ENCODE measurements around the gene NPR3.
"Not testable (repeated sequence)": the region's sequence is repeated elsewhere in the genome, so short reads cannot be mapped to it uniquely, and the experiment has no call there.

Gene NPR3

DNA sequence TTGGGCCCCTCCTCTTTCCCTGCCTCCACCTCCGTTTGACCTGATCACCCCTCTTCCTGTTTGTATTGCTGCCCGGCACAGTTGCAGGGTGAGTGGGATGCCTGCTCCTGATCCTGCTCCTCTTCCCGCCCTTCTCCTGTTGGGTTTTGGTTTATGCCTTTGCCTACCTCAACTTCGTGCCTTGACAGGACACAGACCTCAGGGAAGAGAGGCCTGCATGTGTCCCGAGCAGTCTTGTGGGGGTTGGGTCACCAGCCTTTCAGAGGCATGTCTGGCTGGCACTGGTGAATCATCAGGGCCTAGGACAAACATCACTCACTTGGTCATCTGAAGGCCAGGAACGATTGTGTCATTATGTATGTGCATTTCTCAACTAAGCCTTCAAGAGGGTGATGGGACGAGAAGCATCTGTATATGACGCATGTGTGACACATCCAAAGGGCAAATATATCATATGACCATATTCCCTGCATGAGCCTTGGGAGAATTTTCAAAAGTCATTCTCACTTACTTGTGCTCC is 56.9 kb downstream of the NPR3 start:
- no peak for DNase-seq (ENCODE audit: low read depth)

GRCh38 chr5:32769711-32770110 is 58.6 kb downstream of the NPR3 start:
- no peak for DNase-seq (ENCODE audit: low read depth)

DNA sequence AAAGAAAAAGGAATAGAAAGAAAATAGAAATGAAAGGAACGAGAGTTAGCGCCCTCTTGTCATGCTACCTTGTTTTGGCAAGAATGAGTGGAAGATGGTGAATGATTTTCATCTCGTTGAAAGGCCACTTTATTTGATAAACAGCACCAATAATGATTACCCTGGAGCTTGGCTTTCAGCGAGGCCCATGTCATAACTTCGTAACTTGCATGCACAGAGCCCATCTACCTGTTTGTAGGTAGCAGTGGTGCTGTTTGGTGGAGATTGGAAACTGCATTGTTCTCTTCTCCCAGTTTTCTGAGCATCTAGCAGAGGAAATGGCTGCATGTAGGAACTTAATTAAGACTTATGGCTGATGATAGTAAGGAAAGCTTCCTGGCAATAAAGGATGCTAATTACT is 59.3 kb downstream of the NPR3 start:
- no peak for DNase-seq (ENCODE audit: low read depth)

DNA sequence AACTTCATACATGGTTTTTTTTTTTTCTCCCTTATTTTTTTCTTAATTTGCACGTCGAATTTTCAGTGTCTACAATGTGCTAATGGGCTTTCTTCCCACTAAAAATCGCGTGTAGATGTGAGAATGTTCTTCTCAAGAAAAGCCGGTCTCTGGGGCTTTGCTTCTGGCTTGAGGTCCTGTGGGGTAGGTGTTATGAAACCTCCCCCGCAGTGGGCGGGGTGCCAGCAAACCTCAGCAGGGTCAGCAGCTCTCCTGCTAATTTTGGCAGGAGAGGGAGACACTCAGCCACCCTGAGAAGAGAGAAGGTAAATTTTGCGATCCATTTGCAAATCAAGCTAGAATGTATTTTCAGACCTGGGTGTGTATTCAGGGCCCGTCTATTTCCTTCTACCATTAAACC is 59.9 kb downstream of the NPR3 start:
- DNase-seq (ENCODE audit: low read depth): no peak

DNA sequence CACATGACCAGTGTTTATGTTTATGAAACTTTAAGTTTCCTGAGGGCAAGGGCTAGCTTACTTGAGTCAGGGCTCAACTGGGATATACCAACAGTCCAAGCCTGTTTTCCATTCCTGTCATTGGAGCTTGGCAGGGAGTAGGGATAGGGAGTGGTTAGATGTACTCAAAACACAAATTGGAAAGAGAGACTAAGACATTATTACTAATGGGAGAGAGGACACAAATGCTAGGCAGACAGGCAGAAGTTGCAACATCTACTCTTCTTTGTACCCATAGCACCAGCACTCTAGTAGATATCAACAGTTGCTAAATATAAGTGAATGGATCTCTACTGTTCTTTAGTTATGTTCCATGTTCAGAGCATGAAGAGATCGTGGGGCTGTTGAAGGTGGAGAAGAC is 62.8 kb downstream of the NPR3 start:
- no peak for DNase-seq (ENCODE audit: low read depth)

DNA sequence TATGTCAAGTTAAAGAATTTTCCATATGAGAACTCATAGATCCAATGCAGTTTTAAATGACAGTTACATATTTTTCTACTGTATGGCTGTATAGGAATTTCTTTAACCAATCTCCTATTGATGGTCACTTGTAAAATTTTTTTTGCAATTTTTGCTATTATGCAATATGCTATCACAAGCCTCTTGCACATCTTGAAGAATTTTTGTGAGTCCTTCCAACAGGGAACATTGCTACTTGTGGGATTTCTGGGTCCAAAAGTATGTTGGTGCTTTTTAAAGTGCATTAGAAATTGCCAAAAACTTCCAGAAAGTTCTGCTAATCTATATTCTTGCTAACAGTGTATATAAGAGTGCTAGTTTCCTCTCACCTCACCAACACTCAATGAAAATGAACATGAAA is 65.1 kb downstream of the NPR3 start:
- DNase-seq (ENCODE audit: low read depth): no peak

GRCh38 chr5:32777222-32777621 is 66.1 kb downstream of the NPR3 start:
- DNase-seq (ENCODE audit: low read depth): no peak

DNA sequence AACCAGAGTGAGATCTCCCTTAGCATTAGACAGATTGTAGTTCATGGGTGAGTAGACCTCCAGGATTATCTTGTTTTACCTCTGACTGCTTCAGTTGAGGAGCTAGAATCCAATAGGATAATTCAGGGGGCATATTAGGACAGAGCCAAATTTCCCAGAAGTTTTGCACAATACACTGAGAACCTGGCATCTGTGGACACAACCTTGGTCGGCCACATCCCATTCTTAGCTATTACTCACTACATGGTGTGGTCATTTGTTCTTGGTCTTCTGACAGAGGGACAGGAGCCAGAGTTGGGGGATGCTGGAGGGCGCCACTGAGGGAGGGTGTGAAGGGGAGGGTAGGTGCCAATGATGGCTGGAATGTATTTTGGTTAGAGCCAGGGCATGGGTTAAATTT is 66.6 kb downstream of the NPR3 start:
- DNase-seq (ENCODE audit: low read depth): no peak

DNA sequence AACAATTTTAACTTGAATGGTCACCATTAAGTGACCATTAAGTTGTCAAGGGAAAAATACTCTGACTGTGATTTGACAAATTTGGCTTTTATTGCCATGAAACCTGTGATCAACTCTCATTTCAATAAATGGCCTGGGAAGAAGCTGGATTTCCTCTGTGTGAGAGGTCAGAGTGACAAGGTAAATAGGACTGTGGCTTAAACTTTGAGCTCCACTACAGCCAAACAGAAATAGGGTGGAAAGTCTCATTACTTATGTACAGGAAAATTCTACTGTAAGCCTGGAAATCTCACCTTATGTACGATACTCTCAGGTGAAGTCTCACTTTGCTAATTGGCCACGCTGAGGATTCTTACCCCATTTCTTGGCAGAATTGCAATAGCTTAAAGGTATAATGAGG is 67.3 kb downstream of the NPR3 start:
- no peak for DNase-seq (ENCODE audit: low read depth)

DNA sequence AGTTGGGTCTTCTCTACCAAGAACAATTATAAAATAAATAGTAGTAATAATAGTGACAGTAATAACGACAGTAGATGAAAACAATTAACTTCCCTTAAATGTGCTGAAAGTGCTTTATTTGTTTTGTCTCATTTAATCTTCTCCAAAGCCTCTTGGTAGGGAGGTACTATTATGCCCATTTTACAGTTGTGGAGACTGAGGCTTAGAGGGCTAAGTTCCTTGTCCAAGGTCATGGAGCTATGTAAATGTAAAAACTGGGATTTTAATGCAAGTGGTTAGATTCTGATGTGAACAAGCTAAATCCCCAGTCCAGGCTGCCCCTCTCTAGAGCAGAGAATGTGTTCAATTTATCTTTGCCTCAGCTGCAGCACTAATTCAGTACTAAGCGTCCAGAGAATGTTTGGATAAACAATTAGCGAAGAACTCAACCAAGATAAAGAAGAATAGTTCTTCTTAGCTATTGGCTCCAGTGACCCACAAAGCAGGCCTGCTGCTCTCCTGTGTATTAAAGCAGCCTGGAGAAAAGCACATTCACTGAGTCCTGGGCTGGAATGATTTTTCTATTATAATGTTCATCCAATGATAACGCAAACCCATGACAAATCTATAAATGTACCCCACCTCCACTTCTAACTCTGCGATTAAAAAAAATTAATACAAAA is 68.8 kb downstream of the NPR3 start:
- DNase-seq (ENCODE audit: low read depth): no peak

DNA sequence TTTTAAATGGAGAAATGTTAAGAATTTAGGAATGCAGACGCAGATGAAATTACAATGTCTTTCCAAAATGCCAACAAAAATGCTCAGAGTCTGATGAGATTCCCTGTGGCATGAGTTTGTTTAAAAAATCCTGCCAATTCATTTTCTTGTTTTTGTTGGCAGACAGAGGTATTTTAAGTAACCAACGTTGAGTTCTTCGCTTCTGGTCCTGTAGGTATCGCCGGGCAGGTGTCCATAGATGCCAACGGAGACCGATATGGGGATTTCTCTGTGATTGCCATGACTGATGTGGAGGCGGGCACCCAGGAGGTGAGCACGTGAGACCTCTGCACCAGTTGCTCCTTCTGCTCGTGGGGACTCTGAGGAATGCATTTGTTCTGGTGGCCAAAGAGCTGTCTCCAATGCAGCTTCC is 69.4 kb downstream of the NPR3 start:
- no peak for DNase-seq (ENCODE audit: low read depth)

DNA sequence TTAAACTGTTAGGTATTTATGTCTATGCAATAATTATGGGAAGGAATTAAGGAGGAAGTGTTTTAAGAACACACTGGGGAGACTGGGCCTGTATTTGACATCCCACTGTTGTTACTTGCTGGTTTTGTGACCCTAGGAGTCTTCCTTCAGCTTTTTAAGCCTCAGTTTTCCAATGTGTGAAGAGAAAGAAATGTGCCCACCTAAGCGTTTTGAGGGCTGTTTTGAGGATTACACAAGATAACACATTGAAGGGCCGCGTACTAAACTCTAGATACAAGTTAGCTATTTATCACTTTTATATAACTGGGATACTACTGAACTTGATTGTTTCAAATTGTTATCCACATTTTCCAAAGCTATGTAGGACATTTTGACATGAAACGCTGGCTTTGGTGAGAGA is 72.5 kb downstream of the NPR3 start:
- DNase-seq (ENCODE audit: low read depth): no peak

GRCh38 chr5:32785611-32786254 is 74.6 kb downstream of the NPR3 start:
- no peak for DNase-seq (ENCODE audit: low read depth)

GRCh38 chr5:32786311-32786710 is 75.2 kb downstream of the NPR3 start:
- no peak for DNase-seq (ENCODE audit: low read depth)

GRCh38 chr5:32790411-32790951 is 79.4 kb downstream of the NPR3 start:
- no peak for DNase-seq (ENCODE audit: low read depth)

DNA sequence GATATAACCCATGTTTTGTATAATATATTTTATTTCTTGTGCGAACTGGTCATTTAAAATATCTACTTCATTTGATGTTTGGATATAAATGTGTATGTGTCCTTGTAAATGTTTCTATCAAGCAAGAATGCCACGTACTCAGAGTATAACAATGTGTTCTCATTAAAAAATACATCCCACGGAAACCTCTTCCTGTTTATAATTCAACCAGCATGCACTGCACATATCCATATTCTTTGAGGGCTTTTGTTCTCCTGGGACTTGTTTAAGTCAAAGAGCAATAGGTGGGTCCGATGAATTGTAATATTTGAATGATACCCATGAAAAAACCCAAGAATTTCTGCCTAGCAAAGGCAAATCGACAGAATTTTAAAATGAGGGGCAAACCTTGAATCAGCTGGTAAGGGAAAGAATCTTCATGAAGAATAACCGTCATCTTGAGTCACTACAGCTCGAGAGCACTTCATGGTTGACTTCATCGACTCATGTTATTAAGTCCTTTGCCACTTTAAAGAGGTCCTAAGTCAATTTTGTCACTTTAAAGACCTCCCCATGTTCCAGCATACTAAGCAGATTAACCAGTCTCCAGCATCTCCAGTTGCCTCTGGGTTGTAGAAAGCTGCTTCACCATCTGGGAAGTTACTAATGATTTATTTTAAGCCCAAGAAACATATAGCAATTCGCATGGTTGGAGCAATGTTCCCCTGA is 80.6 kb downstream of the NPR3 start:
- DNase-seq (ENCODE audit: low read depth): no peak

GRCh38 chr5:32794086-32794485 is 83.0 kb downstream of the NPR3 start:
- no peak for DNase-seq (ENCODE audit: low read depth)

DNA sequence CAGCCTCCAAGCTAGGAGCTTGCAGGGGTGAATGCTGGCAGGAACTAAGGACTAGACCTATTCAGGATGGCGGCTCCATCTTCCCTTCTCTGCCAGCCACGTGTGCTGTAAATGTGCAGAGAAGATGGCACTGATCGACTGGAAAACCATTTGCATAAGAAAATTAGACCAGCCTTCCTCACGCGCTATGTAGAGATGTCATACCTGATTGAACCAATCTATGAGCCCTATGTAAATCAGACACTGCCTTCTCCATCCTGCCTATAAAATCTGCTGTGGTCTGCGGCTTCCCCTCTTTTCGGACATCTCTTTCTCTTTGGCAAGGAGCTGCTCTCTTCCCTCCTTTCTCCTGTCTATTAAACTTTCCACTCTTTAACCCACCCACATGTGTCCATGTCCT is 91.6 kb downstream of the NPR3 start:
- DNase-seq (ENCODE audit: low read depth): no peak

GRCh38 chr5:32803656-32804055 is 92.5 kb downstream of the NPR3 start:
- DNase-seq (ENCODE audit: low read depth): no peak

DNA sequence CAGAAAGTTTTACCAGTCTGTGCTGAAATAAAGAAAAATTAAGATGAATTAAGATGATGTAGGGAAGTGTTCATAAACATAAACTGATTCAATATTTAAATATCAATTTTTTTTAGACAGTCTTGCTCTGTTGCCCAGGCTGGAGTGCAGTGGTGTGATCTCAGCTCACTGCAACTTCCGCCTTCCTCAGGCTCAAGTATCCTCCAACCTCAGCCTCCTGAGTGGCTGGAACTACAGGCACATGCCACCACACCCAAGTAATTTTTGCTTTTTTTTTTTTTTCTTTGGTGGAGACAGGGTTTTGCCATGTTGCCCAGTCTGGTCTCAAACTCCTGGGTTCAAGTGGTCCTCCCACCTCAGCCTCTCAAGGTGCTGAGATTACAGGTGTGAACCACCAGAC is 94.3 kb downstream of the NPR3 start:
- not testable (repeated sequence) for DNase-seq (ENCODE audit: low read depth)

GRCh38 chr5:32805971-32806638 is 95.0 kb downstream of the NPR3 start:
- DNase-seq (ENCODE audit: low read depth): no peak

DNA sequence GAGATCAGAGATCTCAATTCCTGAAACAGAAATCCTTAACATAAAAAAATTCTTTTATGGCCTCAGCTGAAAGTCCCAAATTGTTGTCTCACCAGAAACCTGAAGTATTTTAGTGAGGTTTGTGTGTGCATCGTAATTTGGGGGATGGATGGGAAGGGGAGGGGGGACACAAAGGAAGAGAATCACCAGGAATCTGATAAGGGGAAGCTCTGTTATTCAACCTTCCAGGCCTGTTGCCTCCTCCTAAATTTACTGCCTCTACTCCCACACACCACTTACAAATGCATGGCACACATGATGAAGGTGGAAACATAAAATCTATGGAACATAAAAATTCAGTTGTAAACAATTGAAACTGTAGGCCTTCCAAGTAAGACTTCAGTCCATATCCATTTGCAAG is 97.7 kb downstream of the NPR3 start:
- DNase-seq (ENCODE audit: low read depth): no peak
